Astrocyte of the hippocampus (primary cell): ENCODE measurements around the gene SEMA5B.
A peak's percentile ranks its signal among the peaks of the same experiment; 100 is the strongest.

Experiments used
- DNase-seq: peaks from one replicate; pipeline ENCODE4 v3.0.0; 2011; ENCODE audit warnings: low read depth, low spot score

Gene SEMA5B, protein sequence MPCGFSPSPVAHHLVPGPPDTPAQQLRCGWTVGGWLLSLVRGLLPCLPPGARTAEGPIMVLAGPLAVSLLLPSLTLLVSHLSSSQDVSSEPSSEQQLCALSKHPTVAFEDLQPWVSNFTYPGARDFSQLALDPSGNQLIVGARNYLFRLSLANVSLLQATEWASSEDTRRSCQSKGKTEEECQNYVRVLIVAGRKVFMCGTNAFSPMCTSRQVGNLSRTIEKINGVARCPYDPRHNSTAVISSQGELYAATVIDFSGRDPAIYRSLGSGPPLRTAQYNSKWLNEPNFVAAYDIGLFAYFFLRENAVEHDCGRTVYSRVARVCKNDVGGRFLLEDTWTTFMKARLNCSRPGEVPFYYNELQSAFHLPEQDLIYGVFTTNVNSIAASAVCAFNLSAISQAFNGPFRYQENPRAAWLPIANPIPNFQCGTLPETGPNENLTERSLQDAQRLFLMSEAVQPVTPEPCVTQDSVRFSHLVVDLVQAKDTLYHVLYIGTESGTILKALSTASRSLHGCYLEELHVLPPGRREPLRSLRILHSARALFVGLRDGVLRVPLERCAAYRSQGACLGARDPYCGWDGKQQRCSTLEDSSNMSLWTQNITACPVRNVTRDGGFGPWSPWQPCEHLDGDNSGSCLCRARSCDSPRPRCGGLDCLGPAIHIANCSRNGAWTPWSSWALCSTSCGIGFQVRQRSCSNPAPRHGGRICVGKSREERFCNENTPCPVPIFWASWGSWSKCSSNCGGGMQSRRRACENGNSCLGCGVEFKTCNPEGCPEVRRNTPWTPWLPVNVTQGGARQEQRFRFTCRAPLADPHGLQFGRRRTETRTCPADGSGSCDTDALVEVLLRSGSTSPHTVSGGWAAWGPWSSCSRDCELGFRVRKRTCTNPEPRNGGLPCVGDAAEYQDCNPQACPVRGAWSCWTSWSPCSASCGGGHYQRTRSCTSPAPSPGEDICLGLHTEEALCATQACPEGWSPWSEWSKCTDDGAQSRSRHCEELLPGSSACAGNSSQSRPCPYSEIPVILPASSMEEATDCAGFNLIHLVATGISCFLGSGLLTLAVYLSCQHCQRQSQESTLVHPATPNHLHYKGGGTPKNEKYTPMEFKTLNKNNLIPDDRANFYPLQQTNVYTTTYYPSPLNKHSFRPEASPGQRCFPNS

DNA sequence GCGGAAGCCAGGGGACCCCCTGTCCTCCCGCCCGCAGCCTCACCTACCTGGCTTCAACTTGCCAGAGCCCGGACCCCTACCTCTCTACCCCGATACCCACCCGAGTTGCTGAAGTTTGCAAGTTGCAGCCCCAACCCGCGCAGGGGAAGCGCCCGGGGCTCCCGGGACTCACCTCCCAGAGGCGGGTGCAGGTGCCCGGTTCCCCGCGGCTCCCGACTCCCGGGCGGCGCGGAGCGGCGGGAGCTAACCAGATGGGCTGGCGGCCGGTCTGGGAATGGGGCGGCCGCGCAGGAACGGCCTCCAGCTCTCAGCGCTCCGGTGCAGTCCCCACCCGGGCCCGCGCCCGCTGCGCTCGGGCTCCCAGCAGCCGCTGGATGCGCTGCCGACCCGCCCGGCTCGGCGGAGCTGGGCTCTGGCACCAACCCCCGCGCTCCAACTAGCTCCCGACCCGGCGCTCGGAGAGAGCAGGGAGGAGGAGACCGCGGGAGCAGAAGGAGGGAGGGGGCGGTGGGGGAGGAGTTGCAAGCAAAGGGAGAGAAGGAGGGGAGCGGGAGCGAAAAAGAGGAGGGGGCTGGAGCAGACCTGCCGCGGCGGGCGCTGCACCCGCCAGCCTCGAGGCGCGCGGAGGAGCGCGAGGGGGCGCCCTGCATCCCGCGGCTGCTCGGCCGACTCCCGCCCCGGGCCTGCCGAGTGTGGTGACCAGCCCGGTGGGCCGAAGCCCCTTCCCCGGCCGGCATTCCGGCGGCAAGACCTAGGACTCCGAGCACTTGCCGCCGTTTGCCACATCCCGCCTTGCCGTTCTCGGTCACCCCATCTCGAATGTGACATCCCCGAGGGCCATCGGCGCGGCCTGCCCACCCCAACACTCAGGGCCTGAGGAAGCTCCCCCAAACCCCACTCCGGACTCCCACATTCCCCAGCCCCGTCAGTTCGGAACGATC lies at the start of gene SEMA5B:
Gene SEMA5B, minus strand, starts transcription at position 472 of the 941 bp plus-strand sequence. CDS start 66,500 bp downstream, outside the sequence.
- peak; percentile 69 for DNase-seq

DNA sequence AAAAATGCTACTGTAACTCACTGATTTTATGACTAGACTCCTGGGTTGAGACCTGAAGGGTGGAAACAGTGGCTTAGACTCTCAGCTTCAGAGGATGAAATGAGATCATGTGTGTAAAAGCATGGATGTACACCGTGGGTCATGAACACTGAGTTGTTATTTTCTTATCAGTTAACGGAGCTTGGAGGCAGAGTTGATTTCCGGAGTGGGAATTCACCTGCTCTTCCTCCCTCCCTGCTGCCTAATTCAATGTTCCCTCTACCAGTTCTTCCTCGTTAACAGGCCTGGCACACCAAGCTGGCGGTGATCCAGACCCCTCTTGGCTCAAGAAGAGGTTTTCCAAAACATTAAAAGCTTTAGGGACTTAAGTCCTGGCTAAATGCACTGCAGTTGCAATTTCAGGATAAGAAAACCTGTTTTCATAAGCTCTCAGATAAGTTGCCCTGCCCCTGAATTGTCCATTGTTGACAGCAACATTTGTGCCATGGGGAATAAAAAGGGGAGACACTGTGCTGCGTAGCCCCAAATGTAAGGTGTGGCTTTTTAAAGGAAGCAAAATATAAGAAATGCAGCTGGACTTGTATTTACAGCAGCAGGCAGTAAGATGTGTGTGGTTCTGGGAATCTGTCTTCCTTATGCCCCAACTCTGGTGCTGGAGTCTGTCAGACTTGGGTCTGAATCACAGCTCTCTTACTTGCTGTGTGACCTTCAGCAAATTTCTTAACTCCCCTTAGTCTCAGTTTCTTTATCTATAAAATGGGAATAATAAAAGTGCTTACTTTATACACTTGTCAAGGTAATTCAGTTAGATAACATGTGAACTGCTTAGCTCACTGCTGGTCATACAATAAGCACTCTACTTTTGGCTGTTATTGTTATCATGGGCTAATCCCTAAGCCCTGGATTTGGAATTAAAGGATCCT lies 49.2 kb upstream of the SEMA5B start:
- DNase-seq = peak; percentile 62

DNA sequence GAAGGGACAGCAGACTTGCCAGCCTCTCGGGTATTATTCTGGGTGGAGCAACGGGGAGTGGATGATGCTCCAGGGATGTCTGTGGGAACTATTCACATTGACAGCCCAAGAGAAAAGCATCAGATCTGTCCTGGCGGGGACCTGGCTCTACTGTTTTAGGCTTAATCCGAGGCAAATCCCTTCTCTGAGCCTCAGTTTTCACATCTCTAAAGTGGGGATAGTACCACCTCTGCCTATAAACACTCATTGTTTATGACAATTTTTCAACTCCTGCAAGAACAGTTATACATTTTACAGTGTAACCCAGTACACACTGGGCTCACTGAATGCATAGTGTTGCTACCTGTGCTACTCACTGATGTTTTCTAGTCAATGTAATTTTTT lies 48.5 kb upstream of the SEMA5B start:
- DNase-seq = no peak

DNA sequence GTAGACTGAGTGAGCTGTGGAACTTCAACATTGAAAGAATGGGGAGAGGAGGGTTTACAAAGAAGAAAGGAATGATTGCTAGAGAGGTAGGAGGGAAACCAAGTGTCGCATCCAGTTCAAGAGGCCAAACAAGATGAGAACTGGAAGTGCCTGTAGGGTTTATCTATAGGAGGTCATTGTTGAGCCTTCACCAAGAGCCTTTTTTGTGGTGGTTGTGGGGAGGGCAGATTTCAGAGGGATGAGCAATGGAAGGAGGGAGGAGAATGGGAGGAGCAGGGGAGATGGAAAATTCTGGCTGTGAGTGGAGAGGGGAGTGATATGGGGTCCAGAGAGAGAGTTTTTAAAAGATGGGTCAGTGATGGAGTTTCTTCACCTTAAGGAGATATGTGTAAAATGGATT lies 47.8 kb upstream of the SEMA5B start:
- DNase-seq = no peak

DNA sequence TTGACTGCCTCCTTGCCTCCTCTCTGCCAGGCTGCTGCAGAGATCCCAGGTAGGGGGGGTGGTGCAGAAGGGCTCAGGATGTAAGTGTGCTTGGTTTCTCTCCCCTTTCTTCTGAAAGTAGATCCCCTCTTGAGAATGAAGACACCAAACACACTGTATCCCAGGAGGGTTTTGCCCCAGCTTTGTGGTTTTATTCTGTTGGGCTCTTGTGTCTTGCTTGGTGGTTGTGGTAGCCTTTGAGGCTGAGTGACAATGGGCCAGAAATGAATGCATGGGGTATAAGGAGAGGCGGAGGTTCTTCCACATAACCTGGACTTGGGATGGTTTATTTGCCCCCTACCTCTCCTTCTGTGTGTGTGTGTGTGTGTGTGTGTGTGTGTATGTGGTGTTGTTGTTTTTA lies 45.0 kb upstream of the SEMA5B start:
- no peak for DNase-seq

DNA sequence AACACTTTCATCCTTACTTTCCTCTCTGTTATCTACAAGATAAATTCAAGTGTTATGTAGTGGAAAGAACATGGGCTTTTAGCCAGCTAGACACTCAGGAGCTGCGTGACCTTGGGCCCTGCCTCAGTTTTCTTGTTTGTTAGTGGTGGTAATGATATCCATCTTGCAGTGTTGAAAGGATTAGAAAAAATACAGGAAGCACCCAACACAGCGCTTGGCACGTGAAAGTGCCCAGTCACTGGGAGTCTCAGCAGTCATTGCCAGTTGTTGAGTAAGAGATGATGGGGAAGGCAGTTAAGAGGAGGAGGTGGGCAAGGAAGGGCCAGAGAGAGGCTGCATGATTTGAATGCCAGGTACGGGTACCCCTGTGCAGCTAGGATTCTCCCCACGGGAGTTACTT lies 44.6 kb upstream of the SEMA5B start:
- DNase-seq = no peak

DNA sequence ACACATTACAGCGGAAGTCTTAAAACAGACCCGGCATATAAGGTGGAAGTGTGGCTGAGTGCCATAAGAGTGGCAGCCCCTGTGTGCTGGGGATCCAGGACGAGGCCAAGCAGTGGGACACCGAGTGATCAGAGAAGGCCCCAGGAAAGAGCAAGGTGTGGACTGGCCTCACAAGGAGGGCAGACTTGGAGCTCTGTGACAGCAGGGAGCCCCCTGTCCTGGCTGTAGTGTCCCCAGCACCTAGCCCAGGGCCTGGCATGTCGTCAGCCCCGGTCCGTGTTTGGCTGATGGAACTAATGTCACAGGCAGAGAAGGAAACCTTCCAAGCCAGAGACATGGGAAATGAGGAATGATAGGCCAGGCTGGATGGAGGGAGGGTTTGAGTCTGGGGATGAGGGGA lies 44.0 kb upstream of the SEMA5B start:
- no peak for DNase-seq

DNA sequence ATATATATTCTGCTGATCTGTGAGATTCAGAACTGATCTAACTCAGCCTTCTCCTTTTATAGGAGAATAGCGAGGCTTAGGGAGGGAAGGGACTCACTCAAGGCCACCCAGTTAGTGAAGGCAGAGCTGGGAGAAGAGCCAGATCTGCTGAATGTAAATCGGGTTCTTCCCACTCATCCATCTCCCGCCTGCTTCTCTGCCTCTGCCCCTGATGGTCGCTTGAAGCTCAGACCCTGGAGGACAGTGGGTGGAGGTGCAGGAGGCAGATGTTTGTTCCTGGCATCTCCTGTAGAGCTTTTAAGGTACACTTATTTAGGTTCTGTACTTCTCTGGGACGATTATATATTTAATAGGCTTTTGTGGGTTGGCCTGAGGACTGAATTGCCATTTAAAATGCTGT lies 43.6 kb upstream of the SEMA5B start:
- DNase-seq = peak; percentile 41

DNA sequence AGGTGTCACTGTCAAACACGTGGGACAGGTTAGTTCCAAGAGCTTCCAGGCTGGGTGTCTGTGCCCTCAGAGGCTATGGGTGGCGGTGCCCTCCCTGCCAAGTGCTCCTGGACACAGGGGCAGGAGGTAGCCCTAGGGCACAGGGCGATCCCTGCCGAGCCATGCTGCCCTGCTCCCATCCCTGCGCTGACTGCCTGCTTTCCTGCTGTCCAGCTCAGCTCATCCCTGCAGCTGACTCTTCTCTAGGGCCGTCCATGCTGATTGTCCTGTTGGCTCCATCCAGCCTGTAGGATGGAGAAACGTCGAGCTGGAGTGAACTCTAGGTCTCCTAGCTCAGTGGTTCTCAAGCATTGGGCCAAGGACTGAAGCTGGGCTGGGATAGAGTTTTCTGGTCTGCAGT lies 42.9 kb upstream of the SEMA5B start:
- DNase-seq = no peak

DNA sequence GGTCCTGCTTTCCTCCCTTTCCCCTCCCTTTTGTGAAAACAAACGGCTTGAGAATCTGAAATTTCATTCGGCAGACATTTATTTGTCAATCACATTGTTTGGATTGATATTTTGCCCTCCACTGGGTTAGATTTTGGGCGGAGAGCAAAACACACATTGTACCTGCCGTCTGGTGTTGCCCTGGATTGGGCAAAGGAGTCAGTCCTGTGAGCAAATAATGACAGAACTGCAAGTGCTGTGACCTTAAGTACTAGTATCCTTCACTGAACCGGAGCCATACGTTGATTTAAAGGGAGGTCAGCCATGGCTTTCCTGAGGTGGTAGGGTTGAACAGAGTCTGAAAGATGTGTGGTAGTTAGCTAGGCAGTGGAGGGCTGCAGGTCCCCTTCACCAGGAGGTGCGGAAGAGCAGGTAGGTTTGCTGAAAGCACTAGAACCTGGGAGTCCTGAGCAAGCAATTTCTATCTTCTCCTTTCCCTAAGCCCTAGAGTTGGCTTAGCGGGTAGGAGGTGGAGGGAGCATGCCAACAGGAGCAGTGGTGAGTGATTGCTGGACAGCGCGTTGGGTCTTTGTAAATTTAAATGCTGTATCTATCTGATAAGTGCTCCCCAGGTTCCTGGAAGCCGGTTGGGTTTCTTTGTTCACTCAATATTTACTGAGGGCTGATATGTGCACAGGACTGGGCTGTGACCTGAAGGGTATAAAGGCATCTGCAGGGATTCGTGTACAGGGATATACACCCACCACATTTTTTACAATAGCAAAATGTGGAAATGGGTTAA lies 41.2 kb upstream of the SEMA5B start:
- no peak for DNase-seq

DNA sequence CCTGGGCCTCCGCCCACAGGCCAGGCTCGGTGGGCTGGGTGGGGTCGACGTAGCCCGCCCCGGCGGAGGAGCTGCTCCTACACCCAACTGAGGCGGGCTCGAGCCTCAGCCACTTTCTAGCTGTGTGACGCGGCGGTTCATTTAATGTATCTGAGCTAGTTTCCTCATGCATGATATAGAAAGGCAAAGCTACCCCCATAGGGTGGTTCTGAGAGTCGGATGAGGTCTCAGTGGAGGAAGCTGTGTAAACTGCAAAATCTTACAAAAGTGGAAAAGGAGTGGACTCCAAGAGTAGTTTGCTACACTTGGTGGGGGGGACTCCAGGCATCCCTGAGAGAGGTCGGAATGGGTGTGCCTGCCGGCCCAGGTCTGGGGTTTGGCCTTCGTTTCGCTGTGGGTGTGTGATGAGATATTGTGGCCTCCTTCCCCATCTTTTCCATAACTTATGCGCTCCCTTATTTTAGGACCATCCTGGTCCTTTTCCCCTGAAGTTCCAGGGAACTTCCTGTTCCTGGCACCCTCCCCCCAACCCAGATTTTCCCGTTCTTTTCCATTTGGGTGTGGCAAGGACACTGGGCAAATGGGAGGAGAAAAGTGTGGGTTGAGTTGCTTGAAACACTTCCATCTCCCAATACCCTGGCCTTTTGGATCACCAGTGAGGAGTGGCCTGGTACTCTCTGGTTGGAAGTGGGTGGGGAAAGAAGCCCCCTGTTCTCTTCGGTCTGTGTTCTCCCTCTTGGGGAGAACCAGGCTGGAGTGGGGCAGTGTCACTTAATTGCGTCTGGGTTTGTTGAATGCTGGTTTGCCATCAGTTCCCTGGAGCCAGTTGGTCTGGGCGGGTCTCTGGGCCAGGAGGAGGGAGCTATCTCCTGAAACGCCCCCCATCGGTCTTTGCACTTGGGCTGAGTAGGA lies 40.4 kb upstream of the SEMA5B start:
- DNase-seq = no peak

DNA sequence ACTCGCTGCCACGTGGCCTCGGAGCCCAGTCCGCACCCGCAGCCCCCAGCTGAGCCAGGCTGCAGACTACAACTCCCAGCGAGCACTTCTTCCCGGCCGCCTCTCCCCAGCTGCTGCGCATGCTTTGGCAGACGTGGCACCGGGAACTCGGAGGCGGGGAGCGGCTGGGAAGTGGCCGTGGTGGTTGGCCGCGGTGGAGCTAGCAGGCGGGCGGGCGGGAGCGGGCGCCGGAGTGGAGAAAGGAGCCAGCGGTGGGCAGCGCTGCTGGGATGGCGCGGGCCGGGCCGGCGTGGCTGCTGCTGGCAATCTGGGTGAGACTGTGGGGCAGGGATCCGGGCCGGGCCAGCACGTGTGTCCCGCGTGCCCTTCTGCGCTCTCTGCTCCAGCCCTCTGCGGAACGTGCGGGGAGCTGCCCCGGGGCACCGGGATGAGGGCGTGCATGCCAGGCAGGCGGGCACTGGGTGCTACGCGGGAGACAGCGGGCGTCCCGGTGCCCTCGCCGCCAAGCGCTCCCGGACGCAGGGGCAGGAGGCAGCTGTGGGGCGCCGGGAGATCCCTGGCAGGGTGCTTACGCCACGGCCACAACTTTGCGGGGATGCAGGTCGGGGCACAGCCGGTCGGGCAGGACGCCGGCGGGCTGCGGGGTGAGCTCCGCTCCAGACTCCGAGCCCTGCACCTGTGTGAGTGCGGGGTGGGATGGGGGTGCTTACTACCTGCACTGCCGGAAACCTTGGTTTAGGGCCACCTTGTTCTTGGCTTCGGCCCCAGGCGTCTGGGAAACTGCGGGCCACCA lies 39.5 kb upstream of the SEMA5B start, which contains the start of gene PDIA5:
Gene PDIA5, plus strand, starts transcription at position 130 of the 793 bp plus-strand sequence. Its CDS starts 140 bp downstream, at position 270.
- DNase-seq = peak; percentile 96

DNA sequence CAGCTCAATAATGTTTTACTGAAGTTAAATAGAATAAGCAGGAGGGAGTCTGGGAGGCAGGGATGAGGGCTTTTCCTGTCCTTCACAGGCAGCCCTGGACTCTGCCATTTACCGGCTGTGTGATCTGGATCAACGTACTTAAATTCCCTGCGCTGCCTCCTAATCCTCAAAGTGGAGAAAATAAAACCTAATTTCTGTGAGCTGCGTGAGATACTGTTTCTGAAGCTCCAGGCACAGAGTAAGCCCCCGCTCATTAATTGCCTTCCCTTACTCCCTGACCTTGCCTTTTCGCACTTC lies 39.0 kb upstream of the SEMA5B start:
- no peak for DNase-seq

DNA sequence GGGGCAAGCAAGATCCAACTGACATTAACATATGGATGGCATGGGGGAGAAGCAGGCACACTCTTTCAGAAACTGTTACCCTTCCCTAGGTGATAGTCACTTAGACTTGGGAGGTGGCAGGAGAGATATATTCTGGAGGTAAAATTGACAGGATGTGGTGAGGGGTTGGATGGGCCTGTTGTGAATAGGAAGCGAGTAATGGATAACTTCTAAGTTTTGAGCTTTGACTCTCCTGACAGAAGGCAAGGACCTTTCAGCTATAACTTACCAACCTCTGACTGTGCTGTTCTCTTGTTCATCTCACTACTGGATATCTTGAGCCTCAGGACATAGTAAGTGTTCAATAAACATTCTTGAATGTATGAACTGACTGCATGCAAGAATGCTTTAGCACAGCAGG lies 37.4 kb upstream of the SEMA5B start:
- no peak for DNase-seq

DNA sequence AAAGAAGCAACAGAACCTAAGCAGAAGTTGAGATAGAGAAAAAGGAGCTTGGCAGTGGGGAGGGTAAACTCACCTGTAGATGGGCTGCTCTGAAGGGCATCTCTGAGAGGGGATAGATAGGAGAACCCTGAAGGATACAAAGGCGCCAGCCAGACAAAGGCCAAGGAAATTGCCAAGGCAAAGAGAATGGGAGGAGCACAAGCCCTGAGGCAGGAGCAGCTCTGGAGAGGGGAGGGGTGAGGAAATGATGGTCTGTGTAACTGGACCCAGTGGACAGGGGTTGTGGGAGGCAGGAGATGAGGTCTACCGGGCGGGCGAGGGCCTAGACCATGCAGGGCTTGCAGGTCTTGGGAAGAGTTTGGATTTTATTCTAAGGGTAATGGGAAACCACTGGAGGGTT lies 36.9 kb upstream of the SEMA5B start:
- DNase-seq = no peak

DNA sequence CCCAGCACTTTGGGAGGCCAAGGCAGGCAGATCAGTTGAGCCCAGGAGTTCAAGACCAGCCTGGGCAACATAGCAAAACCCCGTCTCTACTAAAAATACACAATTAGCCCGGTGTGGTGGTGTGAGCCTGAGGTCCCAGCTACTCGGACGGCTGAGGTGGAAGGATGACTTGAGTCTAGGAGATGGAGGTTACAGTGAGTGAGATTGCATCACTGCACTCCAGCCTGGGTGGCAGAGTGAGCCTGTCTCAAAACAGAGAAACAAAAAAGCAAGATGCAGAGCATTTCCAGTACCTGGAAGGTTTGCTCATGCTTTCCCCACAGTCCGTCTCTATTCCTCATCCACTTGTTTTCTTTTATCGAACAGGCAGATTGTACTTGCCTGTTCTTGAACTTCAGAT lies 35.5 kb upstream of the SEMA5B start:
- no peak for DNase-seq

DNA sequence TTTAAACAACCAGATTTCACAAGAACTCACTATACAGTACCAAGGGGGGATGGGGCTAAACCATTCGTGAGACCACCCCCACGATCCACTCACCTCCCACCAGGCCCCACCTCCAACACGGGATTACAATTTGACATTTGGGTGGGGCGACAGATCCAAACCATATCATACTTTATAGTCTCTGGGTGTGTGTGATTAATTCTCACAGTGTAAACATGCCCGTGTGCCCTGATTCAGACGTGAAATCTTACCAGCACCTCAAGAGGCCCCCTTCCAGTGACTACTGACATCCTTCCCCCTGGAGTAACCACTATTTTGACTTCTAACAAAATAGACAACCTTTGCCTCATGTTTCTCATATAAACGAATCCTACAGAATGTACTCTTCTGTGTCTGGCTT lies 34.3 kb upstream of the SEMA5B start:
- DNase-seq = no peak
